MCF 10A (cell line): ENCODE data around the gene CTDSP2. TPM values are rescaled to one million over a fixed set of nuclear protein-coding genes. Genes with fewer than 3 reads are reported as not detected.

ENCODE experiments used
- BruUV-seq: library from RNA; stranded (reverse); fragments of 400-500 nt; replicated peaks from 2 replicates; lab custom pipeline; 2021; lab: Mats Ljungman, UMichigan
- CTCF ChIA-PET: fragments of 300-600 bp; sonication (Branson Sonifier 250); formaldehyde crosslinking; extraction: SDS; loops from one replicate; lab custom pipeline; 2021; ENCODE audit warnings: antibody characterized with exemption, inconsistent platforms; lab: Yijun Ruan, JAX
- POLR2A ChIA-PET: fragments of 300-600, 350-650 bp; sonication (Branson Sonifier 250); formaldehyde crosslinking; extraction: SDS; loops from one replicate; lab custom pipeline; 2020; ENCODE audit warnings: antibody characterized with exemption, inconsistent platforms; lab: Yijun Ruan, JAX
- DNase-seq: peaks from one replicate; pipeline ENCODE4 v3.0.0-alpha.2; 2018; ENCODE audit not compliant: unreplicated experiment
- H3K27ac Mint-ChIP-seq: one replicate; pipeline ENCODE4 v1.8.0; 2022; ENCODE audit warnings: mild to moderate bottlenecking, low read depth, mixed read lengths; ENCODE audit not compliant: unreplicated experiment
- H3K27me3 Mint-ChIP-seq: one replicate; pipeline ENCODE4 v1.8.0; 2022; ENCODE audit warnings: mixed read lengths; ENCODE audit not compliant: insufficient read depth, unreplicated experiment
- H3K36me3 Mint-ChIP-seq: one replicate; pipeline ENCODE4 v1.8.0; 2022; ENCODE audit warnings: mild to moderate bottlenecking, moderate library complexity, mixed read lengths; ENCODE audit not compliant: insufficient read depth, unreplicated experiment
- H3K4me1 Mint-ChIP-seq: one replicate; pipeline ENCODE4 v1.8.0; 2022; ENCODE audit warnings: mixed read lengths; ENCODE audit not compliant: insufficient read depth, unreplicated experiment
- H3K4me3 Mint-ChIP-seq: one replicate; pipeline ENCODE4 v1.8.0; 2022; ENCODE audit warnings: mild to moderate bottlenecking, moderate library complexity, mixed read lengths; ENCODE audit not compliant: unreplicated experiment
- H3K9me3 Mint-ChIP-seq: one replicate; pipeline ENCODE4 v1.8.0; 2022; ENCODE audit warnings: mixed read lengths; ENCODE audit not compliant: unreplicated experiment
- intact Hi-C: fragments of 100-400 bp; cut with micrococcal nuclease; formaldehyde crosslinking; loops from 2 replicates; pipeline ENCODE4 v1.14.1; 2022
- total RNA-seq: library from RNA; stranded (reverse); gene quantifications from 2 replicates; pipeline ENCODE4 v1.2.3, GENCODE V29; 2022
- TF ChIP-seq, protein P1 (sequence below): fragments of 200-600 bp; IDR thresholded peaks from one replicate; pipeline ENCODE4 v1.8.0; 2022; ENCODE audit warnings: antibody characterized with exemption, mild to moderate bottlenecking; ENCODE audit not compliant: unreplicated experiment

CTDSP2 gene
- total RNA-seq, 1 experiment from 2014 or later = 73.4 TPM

DNA sequence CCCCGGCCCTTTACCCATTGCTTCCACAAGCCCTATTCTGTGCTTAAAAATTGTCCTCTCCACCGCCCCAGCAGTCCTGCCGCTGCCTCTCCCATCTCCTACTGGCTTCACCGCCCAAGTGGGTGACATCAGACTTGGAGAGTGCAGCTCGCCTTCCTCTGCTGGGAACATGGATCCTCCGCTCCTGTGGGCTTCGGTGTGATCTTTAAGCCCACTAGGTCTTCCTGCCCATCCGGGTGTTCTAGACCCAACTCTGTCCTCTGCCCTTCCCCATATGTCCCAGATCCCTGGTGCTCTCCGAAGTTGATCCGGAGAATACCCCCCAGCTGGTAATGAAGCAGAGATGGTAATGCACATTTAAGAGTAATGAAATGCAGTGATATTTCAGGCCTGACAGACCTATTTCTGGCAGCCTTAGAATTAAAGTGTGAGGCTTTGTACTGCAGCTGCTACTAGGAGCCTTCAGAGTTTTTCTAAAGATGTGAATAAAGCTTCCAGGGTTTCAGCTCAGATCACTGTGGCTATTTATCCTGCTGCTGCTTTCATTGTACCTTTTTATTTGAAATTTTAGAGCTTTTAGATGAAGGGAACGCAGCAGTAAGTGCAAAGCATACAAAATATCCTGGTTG, 22.9 kb upstream of the CTDSP2 start:
- CTCF ChIA-PET = interaction anchor here (0.9 to 1.4 kb wide), 2 partner anchors 25 to 36 kb away, joined by 3 to 5 read pairs; no protein-coding TSS in a partner anchor

DNA sequence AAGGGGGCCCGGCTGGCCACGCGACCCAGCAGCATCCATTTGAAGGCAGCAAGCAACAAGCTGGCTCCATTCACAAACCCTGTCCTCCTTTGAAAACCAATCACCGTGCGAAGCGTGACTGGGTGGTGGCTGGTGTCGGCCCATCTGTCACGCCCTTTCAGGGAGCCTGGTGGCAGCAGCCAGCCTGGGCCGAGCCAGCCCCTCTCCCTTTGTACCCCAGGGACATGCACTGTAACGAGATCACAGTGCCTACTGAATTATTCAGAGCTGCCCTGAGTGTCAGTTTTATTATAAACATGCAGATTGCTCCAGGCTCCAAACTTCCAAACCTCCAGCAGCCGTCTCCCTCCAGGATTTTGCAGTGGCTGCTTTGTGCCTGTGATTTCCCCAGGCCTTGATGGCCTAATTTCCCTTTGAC, 22.3 kb upstream of the CTDSP2 start:
- POLR2A ChIA-PET = interaction anchor here (0.8 kb wide), 1 partner anchor 28 kb away, joined by 3 read pairs; no protein-coding TSS in a partner anchor
- DNase-seq = no peak
- Mint-ChIP-seq H3K4me1 (peaks cover 11% of the 10 kb centered on the region), H3K4me3 (no peak overlapping the region), H3K27me3 (no peaks in the 10 kb centered on the region), H3K9me3 (no peaks in the 10 kb centered on the region), H3K36me3 (no peaks in the 10 kb centered on the region), H3K27ac (peak overlapping the region; percentile 10)
- intact Hi-C loops = no loop called here
- BruUV-seq = no TSS peak
- CTCF ChIA-PET = interaction anchor here (0.9 to 1.4 kb wide), 2 partner anchors 24 to 37 kb away, joined by 3 to 5 read pairs; no protein-coding TSS in a partner anchor
- TF ChIP-seq, protein P1, sequence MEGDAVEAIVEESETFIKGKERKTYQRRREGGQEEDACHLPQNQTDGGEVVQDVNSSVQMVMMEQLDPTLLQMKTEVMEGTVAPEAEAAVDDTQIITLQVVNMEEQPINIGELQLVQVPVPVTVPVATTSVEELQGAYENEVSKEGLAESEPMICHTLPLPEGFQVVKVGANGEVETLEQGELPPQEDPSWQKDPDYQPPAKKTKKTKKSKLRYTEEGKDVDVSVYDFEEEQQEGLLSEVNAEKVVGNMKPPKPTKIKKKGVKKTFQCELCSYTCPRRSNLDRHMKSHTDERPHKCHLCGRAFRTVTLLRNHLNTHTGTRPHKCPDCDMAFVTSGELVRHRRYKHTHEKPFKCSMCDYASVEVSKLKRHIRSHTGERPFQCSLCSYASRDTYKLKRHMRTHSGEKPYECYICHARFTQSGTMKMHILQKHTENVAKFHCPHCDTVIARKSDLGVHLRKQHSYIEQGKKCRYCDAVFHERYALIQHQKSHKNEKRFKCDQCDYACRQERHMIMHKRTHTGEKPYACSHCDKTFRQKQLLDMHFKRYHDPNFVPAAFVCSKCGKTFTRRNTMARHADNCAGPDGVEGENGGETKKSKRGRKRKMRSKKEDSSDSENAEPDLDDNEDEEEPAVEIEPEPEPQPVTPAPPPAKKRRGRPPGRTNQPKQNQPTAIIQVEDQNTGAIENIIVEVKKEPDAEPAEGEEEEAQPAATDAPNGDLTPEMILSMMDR = no peak

More for the DNA sequence above, 22.9 kb upstream of the CTDSP2 start:
- POLR2A ChIA-PET = interaction anchor here (0.5 to 1.6 kb wide), 4 partner anchors 11 to 33 kb away, joined by 3 to 5 read pairs (median 3); no protein-coding TSS in a partner anchor
- Mint-ChIP-seq H3K4me3 (no peak overlapping the region), H3K27me3 (no peaks in the 10 kb centered on the region), H3K9me3 (no peaks in the 10 kb centered on the region), H3K27ac (no peak overlapping the region), H3K36me3 (no peaks in the 10 kb centered on the region), H3K4me1 (peaks cover 8% of the 10 kb centered on the region)
- intact Hi-C loops = no loop called here
- TF ChIP-seq, protein P1 = no peak
- no TSS peak for BruUV-seq
- no peak for DNase-seq

DNA sequence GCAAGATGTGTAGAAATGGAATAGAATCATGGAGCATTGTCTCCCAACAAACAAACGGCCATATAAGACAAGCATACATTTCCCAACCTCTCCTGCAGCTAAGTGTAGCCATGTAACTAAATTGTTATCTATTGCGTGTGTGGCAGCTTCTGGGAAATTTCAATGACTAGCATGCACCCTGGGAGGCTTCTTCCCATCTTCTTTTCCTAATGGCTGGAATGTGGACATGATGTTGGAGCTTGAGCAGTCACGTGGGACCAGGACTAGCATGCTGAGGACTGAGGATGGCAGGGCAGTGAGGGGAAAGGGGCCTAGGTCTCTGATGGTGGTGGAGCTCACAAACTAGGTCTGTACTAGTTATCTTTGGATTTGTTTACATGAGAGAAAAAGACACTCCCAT, 21.7 kb upstream of the CTDSP2 start:
- no peak overlapping the region for H3K4me3 Mint-ChIP-seq
- CTCF ChIA-PET = no interaction called here
- POLR2A ChIA-PET = interaction anchor here (5.9 kb wide), 1 partner anchor 22 kb away, joined by 103 read pairs; the partner anchor contains the start of gene CTDSP2
- TF ChIP-seq, protein P1 = no peak
- intact Hi-C loops = no loop called here
- H3K27ac Mint-ChIP-seq = peak overlapping the region; percentile 10
- DNase-seq = no peak
- H3K4me1 Mint-ChIP-seq = peaks cover 11% of the 10 kb centered on the region
- H3K9me3 Mint-ChIP-seq = no peaks in the 10 kb centered on the region
- no TSS peak for BruUV-seq
- no peaks in the 10 kb centered on the region for H3K36me3 Mint-ChIP-seq
- H3K27me3 Mint-ChIP-seq = no peaks in the 10 kb centered on the region

DNA sequence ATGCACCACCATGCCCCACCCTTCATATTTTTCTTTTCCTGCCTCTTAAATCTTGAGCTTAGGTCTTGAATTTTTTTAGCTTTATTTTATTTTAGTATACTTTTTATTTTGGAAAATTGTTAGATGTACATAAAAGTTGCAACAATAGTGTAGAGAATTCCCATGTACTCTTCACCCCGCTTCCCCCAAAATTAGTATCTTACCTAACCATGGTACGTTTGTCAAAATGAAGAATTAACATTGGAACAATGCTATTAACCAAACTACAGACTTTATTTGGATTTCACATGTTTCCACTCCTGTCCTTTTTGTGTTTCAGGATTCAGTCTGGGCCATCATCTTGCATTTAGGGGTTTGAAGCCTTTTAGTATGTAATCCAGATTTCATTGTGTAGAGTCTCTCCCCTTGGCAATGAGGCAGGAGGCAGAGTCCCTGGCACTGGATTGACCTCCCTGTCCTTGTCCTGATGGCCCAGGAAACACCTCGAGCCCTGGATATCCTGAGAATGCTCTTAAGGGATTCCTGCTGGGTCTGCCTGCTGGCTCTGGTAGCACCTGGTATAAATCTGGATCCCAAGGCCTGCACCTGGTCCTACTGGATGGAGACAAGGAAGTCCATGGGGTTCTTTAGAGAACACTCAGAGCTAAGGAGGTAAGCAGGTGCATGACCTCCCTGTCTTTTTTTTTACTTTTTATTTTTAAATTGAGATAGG, 19.9 kb upstream of the CTDSP2 start:
- H3K4me1 Mint-ChIP-seq = peaks cover 22% of the 10 kb centered on the region
- POLR2A ChIA-PET = interaction anchor here (1.2 to 5.9 kb wide), 8 partner anchors 8 to 30 kb away, joined by 3 to 103 read pairs (median 16); partner anchors contain the start of gene CTDSP2

More for the DNA sequence above, 19.9 kb upstream of the CTDSP2 start:
- Mint-ChIP-seq H3K4me3 (no peak overlapping the region), H3K36me3 (no peaks in the 10 kb centered on the region), H3K9me3 (no peaks in the 10 kb centered on the region), H3K27me3 (no peaks in the 10 kb centered on the region), H3K27ac (no peak overlapping the region)
- intact Hi-C loops = no loop called here
- BruUV-seq = no TSS peak
- TF ChIP-seq, protein P1 = no peak
- CTCF ChIA-PET = interaction anchor here (0.6 to 2.2 kb wide), 8 partner anchors 22 to 1216 kb away, joined by 3 to 12 read pairs (median 4); no protein-coding TSS in a partner anchor
- DNase-seq = no peak
